Measurements from ENCODE around the gene DDX1. TPM values are rescaled to one million over a fixed set of nuclear protein-coding genes. Genes with fewer than 3 reads are reported as not detected.

The DDX1 gene
- total RNA-seq, 4 donors from 2014 or later: 40.0 to 90.0 (median 52.4) TPM

DNA sequence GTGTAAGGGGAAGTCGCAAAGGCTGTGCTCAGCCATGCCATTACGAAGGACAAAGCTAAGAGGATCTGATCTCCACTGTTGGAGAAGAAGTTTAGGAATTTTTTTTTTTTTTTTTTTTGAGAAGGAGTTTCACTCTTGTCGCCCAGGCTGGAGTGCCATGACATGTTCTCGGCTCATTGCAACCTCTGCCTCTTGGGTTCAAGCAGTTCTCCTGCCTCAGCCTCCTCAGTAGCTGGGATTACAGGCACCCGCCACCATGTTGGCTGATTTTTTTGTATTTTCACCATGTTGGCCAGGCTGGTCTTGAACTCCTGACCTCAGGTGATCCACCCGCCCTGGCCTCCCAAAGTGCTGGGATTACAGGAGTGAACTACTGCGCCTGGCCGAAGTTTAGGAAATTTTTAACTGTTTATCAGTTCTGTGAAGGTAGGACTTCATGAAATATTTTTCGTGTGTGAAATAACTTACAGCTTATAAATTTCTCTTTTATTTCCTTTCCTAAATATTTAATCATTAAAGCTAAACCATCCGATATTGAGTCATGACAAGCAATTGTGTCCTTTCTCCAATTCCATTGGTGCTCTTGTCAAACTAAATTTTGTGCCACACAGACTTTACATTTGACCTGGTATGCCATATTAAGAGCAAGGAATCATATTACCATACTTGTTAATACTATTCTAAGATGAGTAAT, 22.2 kb downstream of the DDX1 start:
- TF ChIP-seq, protein P1, sequence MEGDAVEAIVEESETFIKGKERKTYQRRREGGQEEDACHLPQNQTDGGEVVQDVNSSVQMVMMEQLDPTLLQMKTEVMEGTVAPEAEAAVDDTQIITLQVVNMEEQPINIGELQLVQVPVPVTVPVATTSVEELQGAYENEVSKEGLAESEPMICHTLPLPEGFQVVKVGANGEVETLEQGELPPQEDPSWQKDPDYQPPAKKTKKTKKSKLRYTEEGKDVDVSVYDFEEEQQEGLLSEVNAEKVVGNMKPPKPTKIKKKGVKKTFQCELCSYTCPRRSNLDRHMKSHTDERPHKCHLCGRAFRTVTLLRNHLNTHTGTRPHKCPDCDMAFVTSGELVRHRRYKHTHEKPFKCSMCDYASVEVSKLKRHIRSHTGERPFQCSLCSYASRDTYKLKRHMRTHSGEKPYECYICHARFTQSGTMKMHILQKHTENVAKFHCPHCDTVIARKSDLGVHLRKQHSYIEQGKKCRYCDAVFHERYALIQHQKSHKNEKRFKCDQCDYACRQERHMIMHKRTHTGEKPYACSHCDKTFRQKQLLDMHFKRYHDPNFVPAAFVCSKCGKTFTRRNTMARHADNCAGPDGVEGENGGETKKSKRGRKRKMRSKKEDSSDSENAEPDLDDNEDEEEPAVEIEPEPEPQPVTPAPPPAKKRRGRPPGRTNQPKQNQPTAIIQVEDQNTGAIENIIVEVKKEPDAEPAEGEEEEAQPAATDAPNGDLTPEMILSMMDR (IDR thresholded peaks at IDR 0.05): no peak
- no peak for TF ChIP-seq POLR2A (IDR thresholded peaks at IDR 0.05)
- no peaks in the 10 kb centered on the region for H3K9me3 ChIP-seq
- peaks cover 0 to 68% (median 0%) of the 10 kb centered on the region in 3 donors for H3K36me3 ChIP-seq
- H3K27ac ChIP-seq: no peak overlapping the region
- no peak overlapping the region for H3K4me3 ChIP-seq
- H3K27me3 ChIP-seq: no peaks in the 10 kb centered on the region
- DNase-seq: no peak
- no peaks in the 10 kb centered on the region for H3K4me1 ChIP-seq

DNA sequence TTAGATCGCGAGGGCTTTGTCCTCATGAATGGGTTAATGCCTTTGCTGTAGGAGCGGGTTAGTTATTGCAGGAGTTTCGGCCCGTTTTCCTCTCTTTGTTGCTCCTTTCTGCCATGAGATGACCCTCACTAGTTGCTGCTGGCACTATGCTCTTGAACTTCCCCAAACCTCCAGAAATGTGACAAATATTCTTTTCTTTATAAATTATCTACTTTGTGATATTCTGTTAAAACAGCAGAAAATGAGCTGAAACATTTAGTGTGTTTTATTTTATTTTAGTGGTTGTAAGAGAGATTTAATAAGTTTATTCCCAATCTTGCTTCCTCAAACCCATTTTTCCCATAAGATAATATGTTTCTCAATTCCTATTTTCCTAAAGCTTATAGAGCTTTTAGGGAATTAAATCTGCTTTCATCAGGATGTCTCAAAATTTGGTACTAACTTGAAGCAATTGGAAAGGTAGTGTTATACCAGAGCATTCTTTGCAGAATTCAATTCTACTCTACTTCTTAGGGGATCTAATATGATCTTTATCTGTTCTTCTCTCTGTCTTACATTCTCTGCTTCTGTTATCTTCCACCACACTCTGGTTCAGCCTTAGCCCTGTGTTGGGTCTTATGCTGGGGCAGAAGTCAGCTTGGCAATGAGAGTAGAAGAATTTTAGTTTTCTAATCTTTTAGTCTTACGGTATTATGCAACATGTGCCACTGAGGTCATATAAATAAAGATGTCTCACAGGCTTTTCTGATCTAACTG, 23.1 kb downstream of the DDX1 start:
- TF ChIP-seq, protein P1 (IDR thresholded peaks at IDR 0.05): no peak
- TF ChIP-seq POLR2A (IDR thresholded peaks at IDR 0.05): no peak
- H3K4me1 ChIP-seq: no peaks in the 10 kb centered on the region
- no peak overlapping the region for H3K4me3 ChIP-seq
- DNase-seq: no peak
- H3K9me3 ChIP-seq: no peaks in the 10 kb centered on the region
- H3K27ac ChIP-seq: no peak overlapping the region
- H3K36me3 ChIP-seq: peaks cover 0 to 67% (median 0%) of the 10 kb centered on the region in 3 donors
- no peaks in the 10 kb centered on the region for H3K27me3 ChIP-seq

DNA sequence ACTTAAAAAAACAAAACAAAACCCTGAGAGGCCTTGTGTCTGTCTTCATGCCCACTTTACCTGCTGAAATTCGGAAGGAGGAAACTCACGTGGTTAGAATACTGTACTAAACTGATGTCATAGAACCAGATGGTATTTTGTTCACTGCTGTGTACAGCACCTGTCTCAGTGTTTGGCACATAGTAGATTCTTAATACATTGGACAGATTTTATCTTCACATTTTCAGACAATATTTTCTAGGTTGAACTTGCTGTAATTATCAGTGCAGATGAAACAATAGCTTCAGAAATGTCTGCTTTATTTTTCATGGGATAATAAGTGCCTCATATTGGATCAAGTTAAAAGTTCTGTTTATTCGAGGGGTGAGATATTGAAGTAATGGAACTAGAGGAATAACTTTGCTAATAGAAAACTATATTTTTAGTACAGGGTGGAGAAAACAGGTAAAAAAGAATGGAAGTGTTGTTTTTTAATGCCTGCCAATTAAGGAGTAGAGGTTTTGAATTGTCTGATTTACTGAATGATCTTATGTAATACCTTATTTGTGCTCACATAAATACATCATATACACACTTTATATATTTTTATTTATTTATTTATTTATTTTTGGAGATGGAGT, 23.7 kb downstream of the DDX1 start:
- Histone ChIP-seq H3K27ac (no peak overlapping the region), H3K36me3 (peaks cover 0 to 67% (median 0%) of the 10 kb centered on the region in 3 donors), H3K27me3 (no peaks in the 10 kb centered on the region), H3K9me3 (no peaks in the 10 kb centered on the region), H3K4me1 (no peaks in the 10 kb centered on the region), H3K4me3 (no peak overlapping the region)
- TF ChIP-seq POLR2A (IDR thresholded peaks at IDR 0.05): no peak
- TF ChIP-seq, protein P1 (IDR thresholded peaks at IDR 0.05): no peak
- no peak for DNase-seq

DNA sequence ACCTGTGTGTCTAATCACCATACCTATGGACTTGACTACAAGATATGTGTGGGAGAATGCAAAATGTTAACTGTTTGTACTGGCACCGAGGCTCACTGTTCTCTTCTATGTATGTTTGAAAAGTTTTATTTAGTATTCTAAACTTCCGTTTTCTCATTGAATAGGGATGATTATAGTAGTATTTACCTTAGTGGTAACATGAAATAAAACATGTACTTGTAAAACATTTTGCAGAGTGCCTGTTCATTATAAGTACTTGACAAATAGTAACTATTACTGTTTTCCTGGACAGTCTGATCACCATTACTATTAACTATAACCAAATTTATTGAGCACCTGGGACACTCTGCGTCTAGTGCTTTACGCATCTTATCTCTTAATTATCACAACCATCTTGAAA, 24.8 kb downstream of the DDX1 start:
- Histone ChIP-seq H3K4me3 (no peak overlapping the region), H3K27me3 (no peaks in the 10 kb centered on the region), H3K27ac (no peak overlapping the region), H3K9me3 (no peaks in the 10 kb centered on the region), H3K4me1 (no peaks in the 10 kb centered on the region), H3K36me3 (peaks cover 0 to 72% (median 0%) of the 10 kb centered on the region in 3 donors)
- no peak for TF ChIP-seq POLR2A (IDR thresholded peaks at IDR 0.05)
- TF ChIP-seq, protein P1 (IDR thresholded peaks at IDR 0.05): no peak
- no peak for DNase-seq

DNA sequence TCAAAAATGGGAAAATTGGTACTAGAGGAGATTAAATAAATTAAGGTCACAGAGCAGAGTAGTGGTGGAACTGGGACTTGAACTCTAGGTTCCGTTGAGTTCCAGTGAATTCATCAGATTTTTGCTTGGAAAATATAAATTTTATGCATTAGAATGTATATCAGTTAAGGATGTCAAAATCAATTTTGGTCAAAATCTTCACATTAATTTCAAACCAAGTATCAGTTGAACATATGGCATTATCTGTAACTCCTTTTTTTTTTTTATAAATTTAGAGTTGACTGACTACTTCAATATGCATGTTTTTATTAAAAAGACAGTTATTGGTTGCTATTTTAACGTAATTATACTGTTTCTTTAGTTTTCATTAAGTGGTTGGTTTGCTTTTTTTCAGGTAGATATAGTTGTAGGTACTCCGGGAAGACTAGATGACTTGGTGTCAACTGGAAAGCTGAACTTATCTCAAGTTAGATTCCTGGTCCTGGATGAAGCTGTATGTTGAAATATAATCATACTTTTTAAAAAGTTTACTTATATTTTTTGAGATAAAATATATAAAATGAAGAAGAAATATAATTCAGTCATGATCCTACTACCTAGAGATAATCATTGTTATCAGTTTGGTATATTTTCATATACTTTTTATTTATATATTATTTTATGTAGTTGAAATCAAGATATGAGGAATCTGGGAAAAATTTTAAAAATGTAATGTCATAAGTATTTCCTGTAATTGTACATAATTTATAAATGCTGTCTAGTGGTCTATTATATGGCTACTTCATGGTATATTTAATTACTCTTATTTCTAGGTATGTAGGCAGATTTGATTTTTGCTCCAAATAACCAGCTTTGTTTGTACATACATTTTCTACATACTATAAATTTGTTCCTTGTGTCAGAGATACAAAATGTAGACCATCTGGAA, 25.4 kb downstream of the DDX1 start:
- no peaks in the 10 kb centered on the region for H3K4me1 ChIP-seq
- DNase-seq: no peak
- no peak overlapping the region for H3K27ac ChIP-seq
- no peaks in the 10 kb centered on the region for H3K27me3 ChIP-seq
- H3K36me3 ChIP-seq: peaks cover 0 to 79% (median 0%) of the 10 kb centered on the region in 3 donors
- H3K9me3 ChIP-seq: no peaks in the 10 kb centered on the region
- no peak for TF ChIP-seq POLR2A (IDR thresholded peaks at IDR 0.05)
- TF ChIP-seq, protein P1 (IDR thresholded peaks at IDR 0.05): no peak
- H3K4me3 ChIP-seq: no peak overlapping the region
